Erythroblast (primary cell): ENCODE measurements around the gene MESP2.

Source experiments
- GATA1 ChIP-seq: IDR thresholded peaks from 2 replicates; pipeline ENCODE4 v1.6.1; 2011; ENCODE audit warnings: low read depth, mild to moderate bottlenecking, control low read depth, low read length, moderate library complexity
- POLR2A ChIP-seq: IDR thresholded peaks from 2 replicates; pipeline ENCODE4 v1.6.1; 2011; ENCODE audit warnings: mild to moderate bottlenecking, low read length

DNA sequence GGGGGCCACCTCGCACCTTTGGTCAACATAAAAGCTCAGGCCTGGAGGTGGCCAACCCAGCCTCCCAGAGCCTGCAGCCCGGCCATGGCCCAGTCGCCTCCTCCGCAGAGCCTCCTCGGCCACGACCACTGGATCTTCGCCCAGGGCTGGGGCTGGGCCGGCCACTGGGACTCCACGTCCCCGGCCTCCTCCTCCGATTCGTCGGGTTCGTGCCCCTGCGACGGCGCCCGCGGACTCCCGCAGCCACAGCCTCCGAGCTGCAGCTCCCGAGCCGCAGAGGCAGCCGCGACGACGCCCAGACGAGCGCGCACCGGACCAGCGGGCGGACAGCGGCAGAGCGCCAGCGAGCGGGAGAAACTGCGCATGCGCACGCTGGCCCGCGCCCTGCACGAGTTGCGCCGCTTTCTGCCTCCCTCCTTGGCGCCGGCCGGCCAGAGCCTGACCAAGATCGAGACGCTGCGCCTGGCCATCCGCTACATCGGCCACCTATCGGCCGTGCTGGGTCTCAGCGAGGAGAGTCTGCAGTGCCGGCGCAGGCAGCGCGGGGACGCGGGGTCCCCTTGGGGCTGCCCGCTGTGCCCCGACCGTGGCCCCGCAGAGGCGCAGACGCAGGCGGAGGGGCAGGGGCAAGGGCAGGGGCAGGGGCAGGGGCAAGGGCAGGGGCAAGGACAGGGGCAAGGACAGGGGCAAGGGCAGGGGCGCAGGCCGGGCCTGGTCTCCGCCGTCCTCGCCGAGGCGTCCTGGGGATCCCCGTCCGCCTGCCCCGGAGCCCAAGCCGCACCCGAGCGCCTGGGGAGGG, at the start of gene MESP2:
- TF ChIP-seq POLR2A: no peak
- no peak for TF ChIP-seq GATA1
